ENCODE data around the gene RB1.

The RB1 gene

DNA sequence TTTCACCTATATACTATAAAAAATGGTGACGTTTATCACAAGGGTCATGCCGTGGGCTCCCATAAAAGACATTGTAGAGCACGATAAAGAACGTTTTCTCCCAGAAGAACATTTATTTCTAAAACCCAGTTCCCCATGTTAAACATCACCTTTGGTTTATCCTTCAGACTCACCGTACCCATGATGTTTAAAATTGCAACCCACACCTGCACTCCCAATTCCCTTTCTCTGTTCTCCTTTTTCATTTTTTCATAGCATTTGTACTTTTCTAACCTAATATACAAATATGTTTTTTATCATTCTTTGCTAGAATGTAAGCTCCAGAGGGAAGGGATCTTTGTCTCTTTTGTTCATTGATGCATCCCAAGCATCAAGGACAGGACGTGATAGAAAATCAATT is 227.3 kb downstream of the RB1 start:
- Histone ChIP-seq H3K9ac (ENCODE audit: low read length) (peak overlapping the region; percentile 85), H4K20me1 (ENCODE audit: insufficient read depth, low read length) (no peaks in the 10 kb centered on the region), H3K9me2 (ENCODE audit: low read depth, low read length) (no peaks in the 10 kb centered on the region), H3K27ac (ENCODE audit: low read depth, low read length, poor library complexity, severe bottlenecking) (peak overlapping the region; percentile 91), H3K4me1 (ENCODE audit: insufficient read depth, low read length, severe bottlenecking) (peaks cover 58% of the 10 kb centered on the region), H3K36me3 (ENCODE audit: insufficient read depth, low read length) (no peaks in the 10 kb centered on the region), H3F3A (ENCODE audit: insufficient read depth, low read length) (no peaks in the 10 kb centered on the region), H3K4me2 (ENCODE audit: low read length) (peak overlapping the region; percentile 96), H3K79me2 (ENCODE audit: insufficient read depth, low read length) (peaks cover 36% of the 10 kb centered on the region), H3K27me3 (ENCODE audit: insufficient read depth, low read length) (no peaks in the 10 kb centered on the region), H3K9me3 (ENCODE audit: low read length) (no peaks in the 10 kb centered on the region), H2AFZ (ENCODE audit: low read length) (no peak overlapping the region), H3K4me3 (ENCODE audit: low read depth, low read length, poor library complexity, severe bottlenecking) (peak overlapping the region; percentile 64)
- TF ChIP-seq EZH2 (IDR thresholded peaks at IDR 0.05; ENCODE audit: borderline replicate concordance, low read length), result no peak
- TF ChIP-seq, protein P1, sequence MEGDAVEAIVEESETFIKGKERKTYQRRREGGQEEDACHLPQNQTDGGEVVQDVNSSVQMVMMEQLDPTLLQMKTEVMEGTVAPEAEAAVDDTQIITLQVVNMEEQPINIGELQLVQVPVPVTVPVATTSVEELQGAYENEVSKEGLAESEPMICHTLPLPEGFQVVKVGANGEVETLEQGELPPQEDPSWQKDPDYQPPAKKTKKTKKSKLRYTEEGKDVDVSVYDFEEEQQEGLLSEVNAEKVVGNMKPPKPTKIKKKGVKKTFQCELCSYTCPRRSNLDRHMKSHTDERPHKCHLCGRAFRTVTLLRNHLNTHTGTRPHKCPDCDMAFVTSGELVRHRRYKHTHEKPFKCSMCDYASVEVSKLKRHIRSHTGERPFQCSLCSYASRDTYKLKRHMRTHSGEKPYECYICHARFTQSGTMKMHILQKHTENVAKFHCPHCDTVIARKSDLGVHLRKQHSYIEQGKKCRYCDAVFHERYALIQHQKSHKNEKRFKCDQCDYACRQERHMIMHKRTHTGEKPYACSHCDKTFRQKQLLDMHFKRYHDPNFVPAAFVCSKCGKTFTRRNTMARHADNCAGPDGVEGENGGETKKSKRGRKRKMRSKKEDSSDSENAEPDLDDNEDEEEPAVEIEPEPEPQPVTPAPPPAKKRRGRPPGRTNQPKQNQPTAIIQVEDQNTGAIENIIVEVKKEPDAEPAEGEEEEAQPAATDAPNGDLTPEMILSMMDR (IDR thresholded peaks at IDR 0.05; ENCODE audit: low read length), result no peak
